SHP77 treated with DMSO at 0.1 percent for 48 hours (cell line): ENCODE data around the gene RHAG.
A peak's percentile ranks its signal among the peaks of the same experiment; 100 is the strongest.
"Not testable (repeated sequence)": the region's sequence is repeated elsewhere in the genome, so short reads cannot be mapped to it uniquely, and the experiment has no call there.

Source experiments
- DNase-seq: peaks from one replicate; lab custom pipeline; 2025; lab: John Stamatoyannopoulos, UW

The RHAG gene

DNA sequence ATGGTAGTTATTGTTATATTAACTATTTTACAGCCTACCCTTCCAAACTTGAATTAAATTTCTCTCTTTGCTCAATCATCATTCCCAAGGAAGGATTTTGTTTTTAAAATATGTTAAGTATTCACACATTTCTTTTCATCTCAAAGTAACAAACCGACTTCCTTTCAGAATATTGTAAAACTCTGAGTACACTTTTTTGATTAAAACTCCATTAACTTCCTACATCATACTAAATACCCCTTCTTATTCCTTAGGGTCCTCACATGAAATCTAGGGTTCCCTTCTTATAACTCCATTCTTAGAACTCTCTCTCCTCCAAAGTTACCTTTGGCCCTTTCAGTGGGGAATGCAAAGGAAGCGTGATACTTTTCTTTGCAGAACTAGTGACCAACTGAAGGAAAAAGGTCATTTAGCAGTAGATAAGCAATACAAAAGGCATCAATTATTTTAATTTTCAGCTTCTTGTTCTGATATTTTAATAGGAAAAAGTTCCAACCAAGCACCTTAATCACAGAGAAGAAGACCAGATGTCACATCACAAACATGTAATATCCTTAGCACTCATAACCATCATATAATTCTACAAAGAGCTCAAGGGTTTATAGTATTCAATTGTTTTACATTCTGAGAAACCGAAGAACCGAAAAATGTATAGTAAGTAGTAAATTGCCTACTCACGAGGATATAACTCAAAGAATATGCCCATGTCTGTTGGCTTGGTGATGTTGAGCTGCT, 494 bp downstream of the RHAG start:
- DNase-seq = no peak

DNA sequence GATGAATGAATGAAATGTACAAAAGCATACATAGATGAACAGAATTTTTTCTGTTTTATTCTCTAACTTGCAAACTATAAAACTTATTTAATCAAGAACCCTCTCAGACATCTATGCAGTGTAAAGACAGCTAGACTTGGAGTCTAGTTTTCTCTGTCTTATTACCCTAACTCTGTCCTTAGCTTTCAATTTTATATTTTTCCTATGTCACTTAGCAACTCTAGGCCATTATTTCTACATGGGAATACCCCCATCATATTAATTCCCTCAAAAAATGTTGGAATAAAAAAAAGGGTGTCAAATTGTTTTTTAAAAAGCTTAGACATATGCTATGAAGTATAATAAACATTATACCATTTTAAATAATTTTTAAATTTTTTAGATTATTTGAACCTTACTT, 1.2 kb downstream of the RHAG start:
- DNase-seq = no peak

DNA sequence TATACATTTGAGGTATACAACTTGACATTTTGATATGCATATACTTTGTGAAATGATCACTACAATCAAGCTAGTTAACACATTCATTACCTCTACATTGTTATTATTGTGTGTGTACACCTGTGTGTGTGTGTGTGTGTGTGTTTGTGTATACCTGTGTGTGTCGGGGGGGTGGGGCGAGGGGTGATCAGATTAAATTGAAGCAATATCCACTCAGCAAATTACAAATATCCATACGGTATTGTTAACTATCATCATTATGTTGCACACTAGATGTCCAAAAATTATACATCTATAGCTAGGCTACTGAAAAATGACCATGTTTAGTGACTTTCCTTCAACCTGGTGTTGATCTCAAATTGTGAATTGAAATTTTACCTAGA, 1.8 kb downstream of the RHAG start:
- no peak for DNase-seq

DNA sequence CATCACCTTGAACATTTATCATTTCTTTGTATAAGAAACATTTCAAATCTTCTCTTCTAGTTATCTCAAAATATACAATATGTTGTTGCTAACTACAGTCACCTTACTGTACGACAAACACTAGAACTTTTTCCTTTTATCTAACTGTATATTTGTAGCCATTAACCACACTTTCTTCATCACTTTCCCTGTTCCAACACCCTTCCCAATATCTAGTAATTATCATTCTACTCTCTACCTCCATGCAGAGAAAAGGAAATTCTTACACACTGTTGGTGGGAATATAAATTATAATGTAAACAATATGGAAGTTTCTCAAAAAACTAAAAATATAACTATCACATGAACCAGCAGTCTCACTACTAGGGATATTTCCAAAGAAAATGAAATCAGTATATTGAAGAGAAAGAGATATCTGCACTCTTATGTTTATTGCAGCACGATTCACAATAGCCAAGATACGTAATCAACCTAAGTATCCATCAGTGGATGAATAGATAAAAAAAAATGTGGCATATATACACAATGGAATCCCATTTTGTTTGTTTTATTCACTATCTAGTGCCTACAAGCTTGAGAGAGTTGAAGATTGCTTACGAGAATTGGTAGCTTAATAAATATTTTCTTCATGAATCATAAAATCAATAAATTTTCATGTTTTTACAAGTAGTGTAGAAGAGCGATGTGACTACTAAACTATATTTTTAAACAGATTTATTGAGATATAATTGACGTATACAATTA, 2.4 kb downstream of the RHAG start:
- no peak for DNase-seq

DNA sequence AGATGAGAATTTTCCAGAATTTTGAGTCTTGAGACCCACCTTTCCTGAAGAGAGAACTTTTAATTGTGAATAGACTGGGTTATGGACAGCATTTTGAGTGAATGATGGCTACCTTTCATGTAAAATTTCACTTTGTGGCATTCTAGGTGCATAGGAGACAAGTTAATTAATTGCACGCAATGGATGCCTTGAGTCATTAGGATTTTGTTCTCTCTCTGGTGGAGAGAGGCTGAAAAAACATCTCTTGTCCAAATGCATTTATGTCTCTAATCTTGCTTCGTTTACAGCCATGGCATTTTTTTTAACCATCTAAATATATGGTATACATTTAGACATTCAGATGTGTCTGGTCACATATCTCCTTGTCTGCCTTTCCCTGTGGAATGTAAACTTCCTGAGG, 3.1 kb downstream of the RHAG start:
- no peak for DNase-seq

DNA sequence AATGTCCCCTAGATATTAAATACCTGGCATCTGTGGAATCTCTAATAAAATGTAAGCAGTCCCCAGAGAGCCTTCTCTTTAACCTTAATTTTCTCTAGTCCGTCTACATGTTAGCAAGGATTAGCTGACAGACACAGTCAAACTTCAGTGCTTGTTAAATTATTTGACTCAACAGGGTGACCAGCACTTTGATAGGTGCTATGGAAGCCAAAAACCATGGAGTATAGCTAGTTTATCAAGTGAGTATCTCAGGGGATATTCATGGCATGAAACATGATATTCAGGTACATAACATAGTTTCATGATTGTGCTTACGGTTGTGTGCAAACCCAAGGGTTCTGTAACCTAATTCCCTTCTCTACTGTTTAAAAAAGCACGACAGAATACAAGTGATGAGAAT, 3.9 kb downstream of the RHAG start:
- no peak for DNase-seq

DNA sequence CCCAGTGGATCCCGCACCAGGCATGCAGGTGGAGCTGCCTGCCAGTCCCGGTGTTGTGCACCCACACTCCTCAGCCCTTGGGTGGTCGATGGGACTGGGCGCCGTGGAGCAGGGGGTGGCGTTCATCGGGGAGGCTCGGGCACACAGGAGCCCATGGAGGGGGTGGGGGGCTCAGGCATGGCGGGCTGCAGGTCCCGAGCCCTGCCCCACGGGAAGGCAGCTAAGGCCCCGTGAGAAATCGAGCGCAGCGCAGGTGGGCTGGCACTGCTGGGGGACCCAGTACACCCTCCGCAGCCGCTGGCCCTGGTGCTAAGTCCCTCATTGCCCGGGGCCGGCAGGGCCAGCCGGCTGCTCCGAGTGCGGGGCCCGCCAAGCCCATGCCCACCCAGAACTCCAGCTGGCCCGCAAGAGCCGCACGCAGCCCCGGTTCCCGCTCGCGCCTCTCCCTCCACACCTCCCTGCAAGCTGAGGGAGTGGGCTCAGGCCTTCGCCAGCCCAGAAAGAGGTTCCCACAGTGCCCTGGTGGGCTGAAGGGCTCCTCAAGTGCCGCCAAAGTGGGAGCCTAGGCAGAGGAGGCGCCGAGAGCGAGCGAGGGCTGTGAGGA, 7.1 kb downstream of the RHAG start:
- DNase-seq = not testable (repeated sequence)

DNA sequence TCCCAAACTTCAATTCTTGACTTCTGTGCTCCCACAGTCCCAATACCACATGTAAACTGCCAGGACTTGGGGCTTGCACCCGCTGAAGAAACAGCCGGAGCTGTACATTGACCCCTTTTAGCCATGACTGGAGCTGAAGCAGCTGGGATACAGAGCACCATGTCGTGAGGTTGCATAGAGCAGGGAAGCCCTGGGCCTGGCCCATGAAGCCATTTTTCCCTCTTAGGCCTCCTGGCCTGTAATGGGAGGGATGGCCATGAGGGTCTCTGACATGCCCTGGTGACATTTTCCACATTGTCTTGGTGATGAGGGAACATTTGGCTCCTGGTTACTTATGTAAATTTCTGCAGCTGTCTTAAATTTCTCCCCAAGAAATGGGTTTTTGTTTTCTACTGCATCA, 9.8 kb downstream of the RHAG start:
- no peak for DNase-seq

DNA sequence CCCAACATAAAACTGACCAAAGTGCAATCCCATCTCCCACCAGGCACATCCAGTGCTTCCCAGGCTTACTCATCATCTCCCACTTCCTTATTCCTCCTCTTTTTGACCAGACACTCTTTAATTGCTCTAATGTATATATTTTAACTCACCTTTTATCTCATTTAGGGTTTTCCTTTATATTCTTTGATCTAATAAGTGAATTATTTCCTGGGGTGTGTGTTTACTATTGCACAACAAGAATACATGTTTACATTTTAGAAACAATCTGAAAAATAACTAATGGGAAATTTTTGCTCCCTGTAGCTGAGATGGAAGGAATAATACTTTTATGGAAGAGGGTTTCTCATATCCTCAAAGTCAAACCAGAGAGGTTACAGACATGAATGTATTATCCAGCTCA, 18.4 kb downstream of the RHAG start:
- DNase-seq = no peak

DNA sequence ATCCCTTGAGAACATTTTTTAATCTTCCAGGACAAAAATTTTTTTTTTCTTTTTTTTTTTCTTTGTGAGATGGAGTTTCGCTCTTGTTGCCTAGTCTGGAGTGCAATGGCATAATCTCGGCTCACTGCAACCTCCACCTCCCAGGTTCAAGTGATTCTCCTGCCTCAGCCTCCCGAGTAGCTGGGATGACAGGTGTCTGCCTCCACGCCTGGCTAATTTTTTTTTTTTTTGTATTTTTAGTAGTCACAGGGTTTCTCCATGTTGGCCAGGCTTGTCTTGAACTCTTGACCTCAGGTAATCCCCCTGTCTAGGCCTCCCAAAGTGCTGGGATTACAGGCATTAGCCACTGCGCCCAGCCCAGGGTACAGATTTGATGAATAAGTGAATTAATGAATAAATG, 22.5 kb downstream of the RHAG start:
- not testable (repeated sequence) for DNase-seq

DNA sequence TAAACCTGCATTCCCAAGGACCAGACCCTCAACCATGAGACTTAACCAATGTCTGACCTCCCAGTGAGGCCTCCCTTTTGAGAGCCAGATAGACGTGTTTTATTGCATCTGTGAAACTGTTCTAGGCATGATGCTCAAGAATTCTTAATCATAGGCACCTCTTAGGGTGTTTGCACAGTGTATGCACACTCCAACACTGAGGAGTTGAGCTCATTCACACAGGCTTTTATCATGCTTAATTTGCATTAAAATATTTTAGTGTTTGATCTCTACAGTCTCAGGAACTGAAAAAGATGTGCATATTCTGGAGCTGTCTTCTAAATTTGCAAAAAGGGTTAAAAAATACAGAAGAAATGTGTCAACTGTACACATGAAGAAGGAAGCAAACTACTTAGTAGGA, 27.4 kb downstream of the RHAG start:
- DNase-seq = no peak

DNA sequence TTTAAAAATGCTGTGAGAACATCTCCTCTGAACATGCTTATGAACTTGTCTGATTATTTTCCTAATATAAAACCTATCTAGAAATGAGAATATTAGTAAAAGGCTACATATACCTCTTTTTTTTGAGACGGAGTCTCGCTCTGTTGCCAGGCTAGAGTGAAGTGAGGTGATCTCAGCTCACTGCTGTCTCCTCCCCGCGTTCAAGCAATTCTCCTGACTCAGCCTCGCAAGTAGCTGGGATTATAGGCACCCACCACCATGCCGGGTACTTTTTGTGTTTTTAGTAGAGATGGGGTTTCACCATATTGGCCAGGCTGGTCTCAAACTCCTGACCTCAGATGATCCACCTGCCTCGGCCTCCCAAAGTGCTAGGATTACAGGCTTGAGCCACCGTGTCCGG, 28.4 kb downstream of the RHAG start:
- not testable (repeated sequence) for DNase-seq

DNA sequence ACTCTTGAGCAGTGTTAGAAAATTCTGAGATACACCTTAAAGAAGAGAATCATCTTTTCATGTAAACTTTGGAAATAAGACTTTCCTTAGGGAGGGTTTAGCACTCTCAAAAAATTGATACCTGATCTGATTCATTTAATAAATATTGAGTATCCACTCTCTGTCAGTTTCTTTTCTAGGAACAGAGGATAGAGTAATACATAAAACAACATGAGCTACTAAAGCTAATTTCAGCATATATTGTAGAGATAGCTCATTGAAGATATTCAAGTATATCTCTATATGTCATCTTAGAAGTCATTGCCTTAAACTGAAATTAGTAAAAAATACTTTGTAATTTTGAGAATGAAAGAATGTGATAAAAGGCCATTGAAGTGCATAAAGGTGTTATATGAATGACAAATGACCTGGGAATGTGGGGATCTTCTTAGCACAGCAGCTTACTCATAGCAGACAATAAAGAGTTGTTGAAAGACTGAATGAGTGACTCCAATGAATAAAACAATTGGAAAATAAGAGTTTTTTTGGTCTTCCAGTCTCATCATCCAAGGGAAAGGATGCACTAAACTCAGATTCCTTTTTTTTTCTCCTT, 29.2 kb downstream of the RHAG start:
- no peak for DNase-seq

DNA sequence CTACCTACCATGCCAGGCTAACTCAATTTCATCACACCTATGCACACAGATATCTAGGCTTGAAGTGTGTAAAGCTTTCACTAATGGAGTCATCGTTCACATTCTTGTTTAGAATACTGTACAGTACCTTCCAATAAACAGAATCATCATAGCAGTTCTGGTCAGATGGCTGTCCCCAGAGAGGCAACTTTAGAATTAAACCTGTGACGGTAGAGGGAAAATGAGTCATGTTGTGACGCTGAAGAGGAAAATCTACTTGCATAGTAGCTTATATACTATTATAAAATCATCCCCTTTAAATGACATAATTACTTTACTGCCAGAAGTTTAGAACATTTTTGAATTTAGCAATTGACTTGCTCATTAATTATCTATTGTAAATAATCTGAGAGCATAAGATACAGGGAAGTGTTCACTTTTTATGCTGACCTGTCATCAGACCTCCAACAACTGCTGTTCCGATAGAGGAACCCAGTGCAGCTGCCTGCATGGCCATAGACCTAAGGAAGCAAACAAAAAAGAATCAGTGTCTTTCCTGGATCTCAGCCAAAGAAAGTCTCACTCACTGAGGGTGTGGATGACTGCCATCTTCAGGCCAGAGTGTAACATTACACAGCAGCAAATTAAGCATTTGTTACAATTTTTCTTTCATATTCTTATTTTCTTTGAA, 29.8 kb downstream of the RHAG start:
- peak; percentile 85 for DNase-seq

DNA sequence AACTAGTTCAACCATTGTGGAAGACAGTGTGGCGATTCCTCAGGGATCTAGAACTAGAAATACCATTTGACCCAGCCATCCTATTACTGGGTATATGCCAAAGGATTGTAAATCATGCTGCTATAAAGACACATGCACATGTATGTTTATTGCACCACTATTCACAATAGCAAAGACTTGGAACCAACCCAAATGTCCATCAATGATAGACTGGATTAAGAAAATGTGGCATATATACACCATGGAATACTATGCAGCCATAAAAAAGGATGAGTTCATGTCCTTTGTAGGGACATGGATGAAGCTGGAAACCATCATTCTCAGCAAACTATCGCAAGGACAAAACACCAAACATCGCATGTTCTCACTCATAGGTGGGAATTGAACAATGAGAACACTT, 32.6 kb downstream of the RHAG start:
- not testable (repeated sequence) for DNase-seq

DNA sequence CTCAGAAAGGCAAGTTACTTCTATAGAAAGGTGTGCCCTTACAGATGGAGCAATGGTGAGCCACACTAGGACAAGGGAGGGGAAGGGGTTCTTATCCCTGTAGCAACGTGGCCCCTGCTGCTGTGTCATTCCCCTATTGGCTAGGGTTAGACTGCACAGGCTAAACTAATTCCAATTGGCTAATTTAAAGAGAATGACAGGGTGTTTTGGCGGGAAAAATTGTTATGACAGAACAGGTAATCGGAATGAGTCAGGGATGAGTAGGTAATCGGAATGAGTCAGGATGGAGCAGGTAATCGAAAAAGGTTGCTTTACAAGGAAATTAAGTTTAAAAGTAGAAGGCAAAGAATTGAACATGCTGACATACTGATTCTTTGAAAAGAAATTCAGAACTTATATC, 49.4 kb downstream of the RHAG start:
- not testable (repeated sequence) for DNase-seq

DNA sequence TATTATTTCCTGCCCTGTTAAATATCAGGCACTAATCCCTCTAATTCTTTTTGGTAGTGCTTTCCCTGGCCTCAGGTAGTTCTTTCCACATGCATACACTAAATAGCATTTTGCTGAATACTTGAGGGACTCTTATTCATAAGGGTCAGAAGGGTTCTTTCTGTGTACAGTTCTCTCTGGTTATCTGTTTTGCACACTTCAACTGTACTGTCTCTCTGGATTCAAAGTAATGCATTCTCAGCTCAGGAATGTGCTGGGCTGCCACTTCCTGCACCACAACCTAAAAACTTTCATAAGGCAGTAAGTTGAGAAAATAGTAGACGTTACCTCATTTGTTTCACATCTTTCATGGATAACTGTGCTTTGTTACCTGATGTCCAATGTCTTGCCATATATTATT, 54.1 kb downstream of the RHAG start:
- no peak for DNase-seq

DNA sequence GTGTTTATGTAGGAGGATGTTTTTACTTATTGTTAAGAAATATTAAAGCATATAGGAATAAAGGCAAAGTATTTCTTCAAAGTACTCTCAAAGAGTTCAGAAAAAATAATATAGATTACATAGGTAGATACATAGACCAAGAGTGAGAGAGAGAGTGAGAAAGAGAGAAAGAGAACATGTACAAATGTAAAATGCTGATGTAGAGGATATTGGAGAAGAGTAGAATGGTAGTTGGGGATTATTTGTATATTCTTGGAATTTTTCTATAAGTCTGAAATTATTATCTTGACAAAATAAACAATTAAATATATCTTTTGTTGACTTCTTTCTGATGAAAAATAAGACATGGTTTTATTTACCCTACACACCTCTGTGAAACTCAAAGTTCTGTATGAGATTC, 57.0 kb downstream of the RHAG start:
- DNase-seq = no peak

DNA sequence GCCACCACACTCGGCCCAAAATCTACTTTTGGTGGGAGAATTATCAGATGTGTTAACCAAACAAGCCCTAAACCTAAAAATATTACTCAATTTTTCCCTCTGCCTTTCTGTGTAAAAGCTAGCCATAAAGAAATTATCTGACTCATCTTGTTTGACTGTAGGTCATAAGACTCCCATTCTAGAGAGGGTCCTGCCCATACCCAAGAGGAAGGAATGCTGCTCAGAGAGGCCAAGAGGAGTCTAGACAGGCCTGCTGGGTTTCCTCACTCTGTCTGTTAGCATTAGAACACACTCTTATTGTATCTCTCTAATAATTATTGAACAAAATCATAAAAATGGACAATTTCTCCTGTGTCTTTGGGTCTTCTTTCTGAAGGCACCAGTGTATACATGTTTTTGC, 60.0 kb downstream of the RHAG start:
- no peak for DNase-seq

DNA sequence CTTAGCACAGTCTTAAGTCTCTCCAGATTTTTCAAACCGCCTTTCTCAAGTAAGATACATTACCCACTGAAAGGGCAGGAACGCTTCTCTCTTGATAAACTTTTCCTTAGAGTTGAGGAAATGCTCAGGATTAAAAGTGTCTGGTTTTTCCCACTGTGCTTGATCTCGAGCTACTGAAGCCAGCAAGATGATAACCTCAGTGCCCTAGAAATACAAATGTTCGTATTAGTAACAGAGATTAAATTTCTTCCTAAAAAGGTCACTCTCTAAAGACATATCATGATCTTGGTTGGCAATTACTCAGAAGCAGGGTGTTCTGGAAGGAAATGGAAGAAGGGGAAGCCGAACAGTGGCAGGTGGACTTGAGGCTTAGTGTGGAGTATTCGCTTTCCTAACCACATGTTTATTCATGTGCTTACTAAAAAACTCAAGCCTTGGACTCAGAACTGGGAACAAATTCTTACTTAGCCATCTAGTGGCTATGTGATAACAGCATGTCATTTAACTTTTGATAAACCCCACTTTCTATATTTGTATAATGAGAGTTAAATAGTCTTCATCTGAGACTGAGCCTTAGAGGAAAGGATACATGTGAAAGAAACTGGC, 66.1 kb downstream of the RHAG start:
- no peak for DNase-seq

DNA sequence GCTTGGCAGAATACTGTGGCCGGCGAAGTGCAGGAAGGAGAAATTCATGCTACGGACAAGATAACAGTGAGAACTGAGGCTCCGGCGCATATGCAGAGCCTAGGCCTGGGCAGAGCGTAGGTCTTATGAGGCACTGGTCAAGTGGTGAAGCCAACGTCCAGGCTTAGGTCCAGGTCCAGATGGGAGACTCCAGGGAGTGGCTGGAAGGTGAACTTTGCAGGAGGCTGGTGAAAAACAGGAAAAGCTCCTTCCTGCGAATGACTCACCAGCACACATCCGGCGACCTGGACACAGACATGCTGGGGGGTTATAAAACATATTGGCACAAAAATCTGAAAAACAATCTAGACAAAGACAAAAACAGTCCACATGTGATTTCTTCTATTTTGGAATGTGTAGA, 70.8 kb downstream of the RHAG start:
- DNase-seq = no peak

DNA sequence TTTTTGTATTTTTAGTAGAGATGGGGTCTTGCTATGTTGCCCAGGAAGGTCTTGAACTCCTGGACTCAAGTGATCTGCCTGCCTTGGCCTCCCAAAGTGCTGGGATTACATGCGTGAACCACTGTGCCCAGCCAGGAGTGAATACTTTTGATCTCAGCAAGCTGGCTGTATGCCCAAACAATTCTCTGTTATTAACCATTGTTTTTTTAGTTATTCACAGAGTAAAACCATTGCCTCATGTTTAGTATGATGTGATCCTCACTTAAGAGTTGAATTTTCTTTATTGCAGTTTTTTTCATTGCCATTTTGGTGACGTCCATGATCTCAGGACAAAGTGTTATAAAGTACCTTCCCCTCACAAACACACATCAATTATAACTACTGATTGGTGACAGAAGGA, 71.4 kb downstream of the RHAG start:
- DNase-seq = no peak
